HFF-Myc (cell line): Measurements from ENCODE around the gene TTLL11.

ENCODE experiments used
- DNase-seq: peaks from one replicate; pipeline ENCODE4 v3.0.0-alpha.2; 2011; ENCODE audit warnings: low read depth; ENCODE audit errors: extremely low read depth
- H3K4me3 ChIP-seq: replicated peaks from 2 replicates; pipeline ENCODE4 v1.5.1; 2011; ENCODE audit warnings: low read depth, mild to moderate bottlenecking, control low read depth, low read length
- TF ChIP-seq, protein P1 (sequence below): IDR thresholded peaks from 2 replicates; pipeline ENCODE4 v1.5.1; 2012; ENCODE audit warnings: mild to moderate bottlenecking, low read depth, low read length, control low read depth; ENCODE audit errors: missing control alignments

TTLL11 gene

DNA sequence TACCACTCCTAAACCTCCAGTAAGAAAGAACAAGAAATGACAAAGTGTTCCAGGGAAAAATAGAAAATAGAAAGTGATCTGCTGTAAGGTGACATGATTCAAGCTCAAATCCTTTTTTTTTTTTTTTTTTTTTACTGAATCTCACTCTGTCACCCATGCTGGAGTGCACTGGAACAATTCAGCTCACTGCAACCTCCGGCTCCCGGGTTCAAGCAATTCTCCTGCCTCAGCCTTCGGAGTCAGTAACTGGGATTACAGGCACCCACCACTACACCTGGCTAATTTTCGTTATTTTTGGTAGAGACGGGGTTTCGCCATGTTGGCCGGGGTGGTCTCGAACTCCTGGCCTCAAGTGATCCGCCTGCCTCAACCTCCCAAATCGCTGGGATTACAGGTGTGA lies 35.9 kb downstream of the TTLL11 start:
- no peak overlapping the region for H3K4me3 ChIP-seq
- DNase-seq: no peak
- TF ChIP-seq, protein P1, sequence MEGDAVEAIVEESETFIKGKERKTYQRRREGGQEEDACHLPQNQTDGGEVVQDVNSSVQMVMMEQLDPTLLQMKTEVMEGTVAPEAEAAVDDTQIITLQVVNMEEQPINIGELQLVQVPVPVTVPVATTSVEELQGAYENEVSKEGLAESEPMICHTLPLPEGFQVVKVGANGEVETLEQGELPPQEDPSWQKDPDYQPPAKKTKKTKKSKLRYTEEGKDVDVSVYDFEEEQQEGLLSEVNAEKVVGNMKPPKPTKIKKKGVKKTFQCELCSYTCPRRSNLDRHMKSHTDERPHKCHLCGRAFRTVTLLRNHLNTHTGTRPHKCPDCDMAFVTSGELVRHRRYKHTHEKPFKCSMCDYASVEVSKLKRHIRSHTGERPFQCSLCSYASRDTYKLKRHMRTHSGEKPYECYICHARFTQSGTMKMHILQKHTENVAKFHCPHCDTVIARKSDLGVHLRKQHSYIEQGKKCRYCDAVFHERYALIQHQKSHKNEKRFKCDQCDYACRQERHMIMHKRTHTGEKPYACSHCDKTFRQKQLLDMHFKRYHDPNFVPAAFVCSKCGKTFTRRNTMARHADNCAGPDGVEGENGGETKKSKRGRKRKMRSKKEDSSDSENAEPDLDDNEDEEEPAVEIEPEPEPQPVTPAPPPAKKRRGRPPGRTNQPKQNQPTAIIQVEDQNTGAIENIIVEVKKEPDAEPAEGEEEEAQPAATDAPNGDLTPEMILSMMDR: no peak

DNA sequence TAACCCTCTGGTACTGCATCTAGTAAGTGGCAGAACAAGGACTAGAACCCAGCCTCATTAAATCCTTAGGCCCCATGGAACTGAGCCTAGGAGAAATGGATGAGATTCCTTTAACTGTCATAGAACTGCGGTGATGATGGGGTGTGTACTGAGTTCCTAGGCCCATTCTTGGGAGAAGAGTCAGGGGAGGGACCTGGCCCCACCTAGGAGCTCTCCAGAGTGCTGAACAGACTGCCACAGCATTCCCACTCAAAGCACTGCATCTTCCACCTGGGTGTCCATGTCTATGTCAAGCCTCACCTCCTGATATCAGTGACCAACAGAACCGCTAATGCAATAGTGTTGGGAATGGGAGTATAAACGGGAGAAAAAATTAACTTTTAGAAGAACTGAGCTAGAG lies 36.6 kb downstream of the TTLL11 start:
- TF ChIP-seq, protein P1: no peak
- no peak overlapping the region for H3K4me3 ChIP-seq
- no peak for DNase-seq

- no peak for DNase-seq
These were observed 37.4 kb downstream of the TTLL11 start for GRCh38 chr9:122055701-122056100.

GRCh38 chr9:122053567-122054350 lies 39.3 kb downstream of the TTLL11 start:
- H3K4me3 ChIP-seq: no peak overlapping the region
- no peak for DNase-seq
- TF ChIP-seq, protein P1: no peak

More at GRCh38 chr9:122055701-122056100, 37.4 kb downstream of the TTLL11 start:
- TF ChIP-seq, protein P1: no peak
- H3K4me3 ChIP-seq: no peak overlapping the region

DNA sequence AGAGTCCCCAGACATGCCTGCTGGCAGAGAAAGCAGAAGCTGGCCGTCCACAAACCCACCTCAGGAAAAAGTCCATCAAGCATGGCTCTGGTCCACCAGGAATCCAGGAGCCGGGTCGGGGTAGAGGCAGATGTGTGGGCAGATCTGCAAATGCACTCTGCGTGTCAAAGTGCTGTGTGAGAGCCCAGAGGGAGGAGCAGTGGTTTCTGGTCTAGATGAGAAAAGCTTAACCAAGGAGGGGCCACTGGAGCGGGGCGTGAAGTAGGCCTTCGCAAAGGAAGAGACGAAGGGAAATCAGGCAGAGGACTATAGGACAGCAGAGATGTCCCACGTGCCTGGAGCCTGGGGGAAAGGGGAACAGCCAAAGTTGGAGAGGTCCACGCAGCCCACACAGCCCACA lies 40.0 kb downstream of the TTLL11 start:
- no peak for DNase-seq
- TF ChIP-seq, protein P1: no peak
- H3K4me3 ChIP-seq: no peak overlapping the region

DNA sequence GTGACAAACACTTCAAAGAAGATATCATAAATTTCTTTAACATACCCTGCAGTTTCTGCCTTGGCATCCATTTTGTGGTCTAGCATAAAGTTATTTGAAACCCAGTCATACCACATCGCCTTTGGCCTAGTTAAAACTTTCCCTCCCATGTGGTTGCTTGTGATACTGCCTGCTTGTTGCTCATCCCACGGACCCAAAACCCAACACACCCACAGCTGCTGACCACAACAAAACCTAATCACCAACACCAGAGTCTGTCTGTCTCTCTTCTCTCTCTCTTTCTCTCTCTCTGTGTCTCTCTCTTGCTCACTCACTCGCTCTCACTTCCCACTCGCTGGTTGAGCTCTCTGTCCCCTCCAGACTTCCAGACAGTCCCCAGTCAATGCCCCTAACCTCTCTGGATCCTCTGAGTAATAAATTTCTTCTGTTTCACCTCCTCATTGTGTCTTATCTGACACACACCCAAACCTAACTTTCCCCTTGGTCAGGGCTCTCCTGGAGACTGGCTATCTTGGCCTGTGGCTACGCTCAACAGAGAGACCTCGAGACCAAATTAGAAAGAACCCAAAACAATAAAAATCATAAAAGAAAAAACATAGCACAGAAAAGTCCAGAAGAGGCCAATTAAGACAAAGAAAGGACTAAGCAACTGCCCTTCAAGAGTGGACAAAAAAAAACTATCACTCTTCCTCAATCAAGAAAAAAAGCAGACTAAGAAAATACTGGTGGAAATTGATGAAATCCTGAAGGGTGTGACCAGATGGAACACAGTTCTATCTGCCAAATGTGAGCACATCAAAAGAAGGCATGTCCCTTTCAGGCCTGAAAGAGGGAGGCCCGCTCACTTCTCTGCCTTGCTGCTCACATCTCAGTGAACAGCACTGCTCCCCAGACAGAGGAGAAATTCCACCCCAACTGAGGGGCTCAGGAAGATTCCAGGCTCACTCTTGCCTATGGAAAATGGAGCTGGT lies 41.5 kb downstream of the TTLL11 start:
- TF ChIP-seq, protein P1: no peak
- DNase-seq: no peak
- H3K4me3 ChIP-seq: no peak overlapping the region
